Naive thymus-derived CD4-positive, alpha-beta T cell (primary cell): Measurements from ENCODE around the gene PNMT. TPM values are rescaled to one million over a fixed set of nuclear protein-coding genes. Genes with fewer than 3 reads are reported as not detected.

Experiments
- ATAC-seq: fragments of 150-1000 bp; cut with Tn5 transposase; 2 replicates; pipeline ENCODE4 v1.10.0; 2021; ENCODE audit warnings: mild to moderate bottlenecking, moderate library complexity
- CTCF ChIA-PET: fragments of 350-600 bp; sonication (Branson Sonifier 250); formaldehyde crosslinking; loops from one replicate; lab custom pipeline; 2021; ENCODE audit warnings: antibody characterized with exemption; lab: Charles Lee
- POLR2A ChIA-PET: fragments of 350-600 bp; sonication (Branson Sonifier 250); formaldehyde crosslinking; loops from one replicate; lab custom pipeline; 2021; ENCODE audit warnings: antibody characterized with exemption, inconsistent platforms; lab: Charles Lee
- DNase-seq, 9 donors: peaks; one replicate each; pipeline versions ENCODE4 v3.0.0 to v3.0.0-alpha.2; 2020 to 2022; ENCODE audit warnings: mixed read lengths in 1 of 9
- H3K27ac ChIP-seq: one replicate; pipeline ENCODE4 v1.7.0; 2013; ENCODE audit warnings: mild to moderate bottlenecking, low read depth, low read length, moderate library complexity
- H3K27me3 ChIP-seq, 2 donors: one replicate each; pipeline ENCODE4 v1.7.0; 2013; ENCODE audit warnings: low read length in 2 of 2, mild to moderate bottlenecking in 2 of 2, moderate library complexity in 2 of 2; ENCODE audit not compliant: control insufficient read depth in 2 of 2, insufficient read depth in 2 of 2
- H3K36me3 ChIP-seq, 3 experiments: 1 replicate in 2 of 3; 2 replicates in 1 of 3; pipeline ENCODE4 v1.7.0; 2013; ENCODE audit warnings: low read length in 3 of 3, mild to moderate bottlenecking in 3 of 3, moderate library complexity in 1 of 3; ENCODE audit not compliant: insufficient read depth in 3 of 3, control insufficient read depth in 2 of 3
- H3K4me1 ChIP-seq, 2 donors: one replicate each; pipeline ENCODE4 v1.7.0; 2013; ENCODE audit warnings: low read length in 2 of 2, mild to moderate bottlenecking in 2 of 2, moderate library complexity in 1 of 2; ENCODE audit not compliant: control insufficient read depth in 2 of 2, insufficient read depth in 2 of 2
- H3K4me3 ChIP-seq: 2 replicates; pipeline ENCODE4 v1.7.0; 2013; ENCODE audit warnings: mild to moderate bottlenecking, low read length
- H3K9me3 ChIP-seq, 3 experiments: 1 replicate in 2 of 3; 2 replicates in 1 of 3; pipeline ENCODE4 v1.7.0; 2013; ENCODE audit warnings: low read length in 3 of 3; ENCODE audit not compliant: control insufficient read depth in 2 of 3
- H3K27ac Mint-ChIP-seq, 9 donors: one replicate each; pipeline ENCODE4 v1.8.0; 2020 to 2022; ENCODE audit warnings: mixed read lengths in 9 of 9, mild to moderate bottlenecking in 8 of 9, moderate library complexity in 5 of 9, inconsistent platforms in 2 of 9
- H3K27me3 Mint-ChIP-seq, 5 donors: one replicate each; pipeline ENCODE4 v1.8.0; 2021 to 2022; ENCODE audit warnings: mixed read lengths in 5 of 5, mild to moderate bottlenecking in 1 of 5
- H3K36me3 Mint-ChIP-seq, 5 donors: one replicate each; pipeline ENCODE4 v1.8.0; 2020 to 2022; ENCODE audit warnings: mixed read lengths in 5 of 5, mild to moderate bottlenecking in 3 of 5, inconsistent platforms in 1 of 5
- H3K4me1 Mint-ChIP-seq, 7 donors: one replicate each; pipeline ENCODE4 v1.8.0; 2020 to 2022; ENCODE audit warnings: mixed read lengths in 7 of 7, mild to moderate bottlenecking in 3 of 7, inconsistent platforms in 1 of 7
- H3K4me3 Mint-ChIP-seq, 10 donors: one replicate each; pipeline ENCODE4 v1.8.0; 2020 to 2022; ENCODE audit warnings: mild to moderate bottlenecking in 10 of 10, mixed read lengths in 10 of 10, moderate library complexity in 6 of 10, inconsistent platforms in 2 of 10
- H3K9me3 Mint-ChIP-seq, 11 donors: one replicate each; pipeline ENCODE4 v1.8.0; 2020 to 2022; ENCODE audit warnings: mixed read lengths in 11 of 11, mild to moderate bottlenecking in 4 of 11, inconsistent platforms in 1 of 11, moderate library complexity in 1 of 11
- intact Hi-C, 2 donors: fragments of 100-400 bp; cut with micrococcal nuclease; formaldehyde crosslinking; loops; one replicate each; pipeline ENCODE4 v1.15.1; 2023
- polyA plus RNA-seq, 2 donors: library from polyadenylated mRNA; unstranded; fragments of 300-500 nt; fragmentation: Illumina TruSeq; gene quantifications; one replicate each; pipeline ENCODE4 v1.2.3, GENCODE V29; 2021
- total RNA-seq, 6 experiments: library from RNA in 5 of 6; stranded (reverse) in 5 of 6; gene quantifications; 1 replicate in 5 of 6; 2 replicates in 1 of 6; pipeline ENCODE4 v1.2.3 and lab custom pipeline; 2021 to 2026

Gene PNMT
- total and polyA plus RNA-seq, 7 experiments from 2014 or later, result 0.36 to 0.89 (median 0.49) TPM; not detected in 1

DNA sequence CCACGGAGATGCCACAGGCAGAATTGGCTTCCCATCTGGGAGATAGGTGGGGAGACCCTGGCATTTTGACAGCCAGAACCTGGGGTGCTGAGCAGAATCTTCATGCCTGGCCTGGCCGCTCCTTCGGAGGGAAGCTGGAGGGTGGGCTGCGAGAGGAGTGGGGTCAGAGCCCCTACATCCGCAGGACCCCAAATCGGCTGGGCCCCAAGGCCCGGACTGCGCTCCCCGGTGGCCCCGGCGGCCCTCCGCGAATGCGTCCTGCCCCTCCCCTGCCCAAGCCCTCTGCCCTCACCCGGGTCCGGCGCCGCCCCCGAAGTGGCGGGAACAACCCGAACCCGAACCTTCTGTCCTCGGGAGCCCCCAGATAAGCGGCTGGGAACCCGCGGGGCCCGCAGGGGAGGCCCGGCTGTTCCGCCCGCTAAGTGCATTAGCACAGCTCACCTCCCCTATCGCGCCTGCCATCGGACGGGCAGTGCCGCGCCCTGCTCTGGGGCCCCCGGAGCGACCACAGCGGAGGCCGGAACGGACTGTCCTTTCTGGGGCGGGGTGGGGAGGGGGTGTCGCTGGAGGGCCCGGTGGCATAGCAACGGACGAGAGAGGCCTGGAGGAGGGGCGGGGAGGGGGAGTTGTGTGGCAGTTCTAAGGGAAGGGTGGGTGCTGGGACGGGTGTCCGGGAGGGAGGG lies 850 bp upstream of the PNMT start:
- Histone ChIP-seq H3K4me3 (no peak overlapping the region), H3K27me3 (no peaks in the 10 kb centered on the region)
- intact Hi-C loops, result loop anchor here in 1 of 2 donors (5.0 kb wide), 1 partner anchor 45 kb away; no protein-coding TSS in a partner anchor

DNA sequence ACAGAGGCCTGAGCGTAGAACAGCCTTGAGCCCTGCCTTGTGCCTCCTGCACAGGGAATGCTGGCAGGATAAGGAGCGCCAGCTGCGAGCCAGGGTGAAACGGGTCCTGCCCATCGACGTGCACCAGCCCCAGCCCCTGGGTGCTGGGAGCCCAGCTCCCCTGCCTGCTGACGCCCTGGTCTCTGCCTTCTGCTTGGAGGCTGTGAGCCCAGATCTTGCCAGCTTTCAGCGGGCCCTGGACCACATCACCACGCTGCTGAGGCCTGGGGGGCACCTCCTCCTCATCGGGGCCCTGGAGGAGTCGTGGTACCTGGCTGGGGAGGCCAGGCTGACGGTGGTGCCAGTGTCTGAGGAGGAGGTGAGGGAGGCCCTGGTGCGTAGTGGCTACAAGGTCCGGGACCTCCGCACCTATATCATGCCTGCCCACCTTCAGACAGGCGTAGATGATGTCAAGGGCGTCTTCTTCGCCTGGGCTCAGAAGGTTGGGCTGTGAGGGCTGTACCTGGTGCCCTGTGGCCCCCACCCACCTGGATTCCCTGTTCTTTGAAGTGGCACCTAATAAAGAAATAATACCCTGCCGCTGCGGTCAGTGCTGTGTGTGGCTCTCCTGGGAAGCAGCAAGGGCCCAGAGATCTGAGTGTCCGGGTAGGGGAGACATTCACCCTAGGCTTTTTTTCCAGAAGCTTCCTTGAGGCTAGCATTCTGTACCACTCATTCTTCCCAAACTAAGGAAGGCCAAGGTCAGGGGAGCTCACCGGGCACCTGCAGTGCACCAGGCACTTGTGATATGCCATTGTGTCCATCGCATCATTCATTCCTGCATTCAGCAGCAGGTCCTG lies 1.9 kb downstream of the PNMT start:
- no peaks in the 10 kb centered on the region for H3K9me3 Mint-ChIP-seq
- no peak overlapping the region for H3K4me3 ChIP-seq
- no peaks in the 10 kb centered on the region for H3K27me3 ChIP-seq
- H3K4me1 Mint-ChIP-seq, result peaks cover 0 to 19% (median 11%) of the 10 kb centered on the region in 7 donors
- H3K36me3 Mint-ChIP-seq, result peaks cover 0 to 4% (median 0%) of the 10 kb centered on the region in 5 donors
- H3K27me3 Mint-ChIP-seq, result peaks cover 0 to 47% (median 5%) of the 10 kb centered on the region in 5 donors
- no peaks in the 10 kb centered on the region for H3K9me3 ChIP-seq
- H3K4me1 ChIP-seq, result peaks cover 5 to 13% of the 10 kb centered on the region in 2 donors
- ChIA-PET CTCF (interaction anchor here (0.9 to 3.5 kb wide), 16 partner anchors 8 to 48 kb away, joined by 3 to 36 read pairs (median 5); partner anchors contain the start of gene PGAP3), POLR2A (interaction anchor here (0.5 to 2.3 kb wide), 6 partner anchors 9 to 310 kb away, joined by 3 to 13 read pairs (median 3); partner anchors contain the start of genes MIEN1, PGAP3 and PSMD3)
- intact Hi-C loops, result loop anchor here in 1 of 2 donors (5.0 kb wide), 1 partner anchor 48 kb away; no protein-coding TSS in a partner anchor
- no peak overlapping the region for H3K4me3 Mint-ChIP-seq
- H3K36me3 ChIP-seq, result no peaks in the 10 kb centered on the region
- ATAC-seq (no peak), DNase-seq (no peak)
- H3K27ac Mint-ChIP-seq, result no peak overlapping the region
- no peak overlapping the region for H3K27ac ChIP-seq

More for the DNA sequence above, 850 bp upstream of the PNMT start:
- Mint-ChIP-seq H3K27me3 (peaks cover 0 to 48% (median 5%) of the 10 kb centered on the region in 5 donors), H3K9me3 (no peaks in the 10 kb centered on the region), H3K4me3 (peak overlapping the region; percentile 45 to 79 (median 68)), H3K4me1 (peaks cover 5 to 22% (median 14%) of the 10 kb centered on the region in 7 donors), H3K36me3 (peaks cover 0 to 4% (median 0%) of the 10 kb centered on the region in 5 donors), H3K27ac (peak overlapping the region in 1 of 9 donors; percentile 17)
- Histone ChIP-seq H3K27ac (no peak overlapping the region), H3K36me3 (peaks cover 0 to 9% (median 0%) of the 10 kb centered on the region in 3 experiments), H3K9me3 (no peaks in the 10 kb centered on the region), H3K4me1 (peaks cover 4 to 13% of the 10 kb centered on the region in 2 donors)
- DNase-seq (no peak), ATAC-seq (no peak)
- POLR2A ChIA-PET, result interaction anchor here (0.7 to 2.8 kb wide), 9 partner anchors 8 to 62 kb away, joined by 3 to 13 read pairs (median 5); partner anchors contain the start of gene MIEN1
- CTCF ChIA-PET, result interaction anchor here (0.6 to 2.4 kb wide), 8 partner anchors 8 to 226 kb away, joined by 3 to 10 read pairs (median 4); no protein-coding TSS in a partner anchor

DNA sequence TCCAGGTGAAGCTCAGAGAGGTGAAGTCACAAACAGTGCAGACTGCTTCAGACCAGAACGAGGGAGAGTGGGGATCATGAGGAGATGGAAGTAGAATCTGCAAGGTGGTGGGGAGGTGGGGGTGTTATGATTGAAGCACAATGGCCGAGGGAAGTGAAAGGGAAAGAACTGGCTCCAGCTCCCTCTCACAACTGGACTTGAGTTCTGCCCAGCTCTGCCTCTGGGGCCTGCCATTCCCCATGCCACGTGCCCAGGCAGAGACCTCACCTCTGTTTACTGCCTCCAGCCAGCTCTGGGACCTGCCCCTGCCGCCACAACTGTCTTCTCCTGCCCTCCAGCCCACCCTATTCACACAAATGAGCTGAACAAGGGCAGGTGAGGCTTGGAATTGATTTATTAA lies 2.5 kb downstream of the PNMT start:
- CTCF ChIA-PET, result interaction anchor here (0.6 to 3.5 kb wide), 11 partner anchors 9 to 187 kb away, joined by 3 to 36 read pairs (median 5); partner anchors contain the start of gene PGAP3
- no peak overlapping the region for H3K4me3 Mint-ChIP-seq
- Histone ChIP-seq H3K4me3 (no peak overlapping the region), H3K36me3 (no peaks in the 10 kb centered on the region), H3K4me1 (peaks cover 11 to 15% of the 10 kb centered on the region in 2 donors), H3K27me3 (no peaks in the 10 kb centered on the region), H3K27ac (no peak overlapping the region), H3K9me3 (no peaks in the 10 kb centered on the region)
- H3K27me3 Mint-ChIP-seq, result peaks cover 0 to 42% (median 5%) of the 10 kb centered on the region in 5 donors
- no peaks in the 10 kb centered on the region for H3K9me3 Mint-ChIP-seq
- DNase-seq, result no peak
- peaks cover 0 to 4% (median 0%) of the 10 kb centered on the region in 5 donors for H3K36me3 Mint-ChIP-seq
- intact Hi-C loops, result no loop called here
- POLR2A ChIA-PET, result interaction anchor here (0.8 to 1.1 kb wide), 5 partner anchors 8 to 59 kb away, joined by 3 to 4 read pairs (median 3); partner anchors contain the start of genes MIEN1 and PGAP3
- ATAC-seq, result no peak
- peaks cover under 1 to 24% (median 17%) of the 10 kb centered on the region in 7 donors for H3K4me1 Mint-ChIP-seq
- no peak overlapping the region for H3K27ac Mint-ChIP-seq

DNA sequence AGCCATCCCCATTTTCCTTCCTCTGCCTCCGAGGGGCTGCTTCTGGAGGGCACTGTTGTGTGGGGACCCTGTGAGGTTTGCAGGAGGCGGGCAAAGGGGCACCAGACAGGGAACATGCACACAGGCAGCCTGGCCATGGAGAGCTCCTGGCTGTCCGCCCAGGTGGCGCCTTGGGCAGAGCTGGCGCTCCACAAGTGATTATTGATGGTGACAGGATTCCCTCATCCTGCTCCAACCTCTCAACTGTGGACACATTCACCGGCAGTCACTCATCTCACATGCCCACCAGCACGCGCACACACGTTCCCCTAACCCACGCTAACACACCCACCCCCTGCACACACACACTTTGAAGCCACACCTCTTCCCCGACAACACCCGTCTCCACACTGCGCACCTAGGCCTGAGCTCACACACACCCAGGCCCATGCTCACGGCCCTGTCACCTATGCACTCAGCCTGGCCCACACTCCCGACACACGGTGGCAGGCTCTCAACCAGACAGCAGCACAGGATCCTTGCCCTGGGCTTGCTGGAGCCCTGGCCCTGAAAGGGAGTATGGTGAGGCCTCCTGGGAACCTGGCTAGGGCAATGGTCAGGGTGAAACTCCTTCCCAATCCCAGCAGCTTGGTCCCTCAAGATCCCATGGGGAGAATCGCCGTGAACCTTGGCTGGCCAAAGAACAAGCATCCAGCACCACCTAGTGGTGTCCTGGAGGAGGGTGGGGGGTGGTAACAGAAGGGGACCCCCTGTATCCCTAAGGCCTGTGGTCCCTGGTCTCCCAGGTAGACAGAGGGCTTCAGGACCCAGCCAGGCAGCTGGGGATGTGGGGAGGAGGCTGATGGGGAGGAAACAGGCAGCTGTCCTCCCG lies 3.6 kb downstream of the PNMT start:
- H3K36me3 ChIP-seq, result no peaks in the 10 kb centered on the region
- POLR2A ChIA-PET, result interaction anchor here (1.0 to 1.9 kb wide), 6 partner anchors 8 to 58 kb away, joined by 3 to 6 read pairs (median 4); partner anchors contain the start of genes MIEN1, PGAP3 and STARD3
- no peaks in the 10 kb centered on the region for H3K9me3 ChIP-seq
- CTCF ChIA-PET, result interaction anchor here (0.5 to 3.5 kb wide), 14 partner anchors 8 to 186 kb away, joined by 3 to 36 read pairs (median 4); partner anchors contain the start of genes MIEN1 and PGAP3
- Mint-ChIP-seq H3K27me3 (peaks cover 0 to 32% (median 5%) of the 10 kb centered on the region in 5 donors), H3K9me3 (no peaks in the 10 kb centered on the region), H3K4me3 (peak overlapping the region in 5 of 10 donors; percentile 3 to 49 (median 35)), H3K4me1 (peaks cover 9 to 35% (median 27%) of the 10 kb centered on the region in 7 donors), H3K36me3 (peaks cover 0 to 4% (median 0%) of the 10 kb centered on the region in 5 donors), H3K27ac (peak overlapping the region in 3 of 9 donors; percentile 11 to 57 (median 46))
- DNase-seq (no peak), ATAC-seq (no peak)
- intact Hi-C loops, result loop anchor here in 1 of 2 donors (1.0 kb wide), 2 partner anchors 50 to 82 kb away; no protein-coding TSS in a partner anchor
- no peak overlapping the region for H3K27ac ChIP-seq
- no peak overlapping the region for H3K4me3 ChIP-seq
- H3K27me3 ChIP-seq, result no peaks in the 10 kb centered on the region
- H3K4me1 ChIP-seq, result peaks cover 23 to 24% of the 10 kb centered on the region in 2 donors

DNA sequence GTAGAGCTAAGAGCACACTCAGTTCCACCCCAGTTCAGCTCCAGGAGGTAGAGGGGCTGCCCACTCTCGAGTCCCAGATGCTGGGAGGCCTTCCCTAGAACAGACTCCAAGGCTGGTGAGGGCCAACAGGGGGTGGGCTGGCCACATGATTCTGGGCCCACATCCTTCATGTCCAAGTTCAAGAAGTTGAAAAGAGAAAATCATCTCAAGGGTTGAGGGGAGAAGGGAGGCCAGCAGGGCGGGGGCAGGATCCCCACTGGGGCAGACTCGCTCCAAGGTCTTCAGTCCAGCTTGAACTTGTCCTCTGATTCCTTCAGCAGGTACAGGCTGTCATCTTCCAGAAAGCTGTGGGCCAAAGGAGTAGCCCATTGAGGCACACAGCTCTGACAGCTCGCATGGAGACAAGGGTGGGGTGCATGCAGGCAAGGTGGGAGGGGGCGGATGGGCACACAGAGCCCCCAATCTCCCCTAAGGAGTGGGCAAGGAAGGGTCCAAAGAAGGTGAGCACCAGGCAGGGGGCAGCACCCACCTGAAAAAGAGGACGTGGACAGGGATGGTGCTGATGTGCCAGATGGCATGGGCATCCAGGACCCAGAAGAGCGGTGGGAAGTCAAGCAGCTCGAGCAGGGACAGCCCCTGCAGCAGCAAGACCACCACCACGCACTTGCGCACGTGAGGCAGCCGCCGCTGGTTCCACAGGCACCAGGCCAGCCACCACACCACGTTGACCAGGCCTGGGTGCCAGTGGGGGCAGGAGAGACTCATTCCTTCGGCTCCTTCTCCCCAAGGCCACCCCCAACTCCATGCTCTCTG lies 4.5 kb downstream of the PNMT start:
- Mint-ChIP-seq H3K4me3 (no peak overlapping the region), H3K27ac (no peak overlapping the region), H3K9me3 (no peaks in the 10 kb centered on the region), H3K27me3 (peaks cover 0 to 26% (median 5%) of the 10 kb centered on the region in 5 donors), H3K36me3 (peaks cover 0 to 6% (median 4%) of the 10 kb centered on the region in 5 donors), H3K4me1 (peaks cover 15 to 43% (median 33%) of the 10 kb centered on the region in 7 donors)
- intact Hi-C loops, result loop anchor here in 1 of 2 donors (1.0 kb wide), 2 partner anchors 50 to 82 kb away; no protein-coding TSS in a partner anchor
- ATAC-seq, result no peak
- DNase-seq, result no peak
- H3K36me3 ChIP-seq, result no peaks in the 10 kb centered on the region
- H3K27ac ChIP-seq, result no peak overlapping the region
- no peaks in the 10 kb centered on the region for H3K27me3 ChIP-seq
- peaks cover 24 to 31% of the 10 kb centered on the region in 2 donors for H3K4me1 ChIP-seq
- ChIA-PET CTCF (interaction anchor here (0.5 to 3.5 kb wide), 7 partner anchors 13 to 125 kb away, joined by 3 to 36 read pairs (median 4); partner anchors contain the start of gene MIEN1), POLR2A (interaction anchor here (1.1 to 1.9 kb wide), 4 partner anchors 9 to 56 kb away, joined by 3 to 6 read pairs (median 4); partner anchors contain the start of genes PGAP3 and STARD3)
- no peaks in the 10 kb centered on the region for H3K9me3 ChIP-seq
- H3K4me3 ChIP-seq, result no peak overlapping the region
